Type B pancreatic cell (in vitro differentiated cells): ENCODE data around the gene VAT1L. TPM values are rescaled to one million over a fixed set of nuclear protein-coding genes. Genes with fewer than 3 reads are reported as not detected.
"Not testable (repeated sequence)": the region's sequence is repeated elsewhere in the genome, so short reads cannot be mapped to it uniquely, and the experiment has no call there.

Experiments
- DNase-seq: peaks from one replicate; pipeline ENCODE4 v3.0.0; 2021; ENCODE audit warnings: mixed read lengths; ENCODE audit not compliant: unreplicated experiment; ENCODE audit errors: extremely low spot score
- H3K27ac Mint-ChIP-seq: 2 replicates; pipeline ENCODE4 v1.8.0; 2021; ENCODE audit warnings: mild to moderate bottlenecking, mixed read lengths
- H3K27me3 Mint-ChIP-seq: 2 replicates; pipeline ENCODE4 v1.8.0; 2021; ENCODE audit warnings: mixed read lengths
- H3K36me3 Mint-ChIP-seq: 2 replicates; pipeline ENCODE4 v1.8.0; 2021; ENCODE audit warnings: mixed read lengths
- H3K4me1 Mint-ChIP-seq: one replicate; pipeline ENCODE4 v1.8.0; 2021; ENCODE audit warnings: mixed read lengths; ENCODE audit not compliant: unreplicated experiment
- H3K4me3 Mint-ChIP-seq: 2 replicates; pipeline ENCODE4 v1.8.0; 2021; ENCODE audit warnings: mild to moderate bottlenecking, mixed read lengths
- H3K9me3 Mint-ChIP-seq: 2 replicates; pipeline ENCODE4 v1.8.0; 2021; ENCODE audit warnings: mixed read lengths
- total RNA-seq: library from RNA; stranded (reverse); gene quantifications from 2 replicates; pipeline ENCODE4 v1.2.1, GENCODE V29; 2021; ENCODE audit warnings: low replicate concordance
- TF ChIP-seq, protein P1 (sequence below): fragments of 200-600 bp; sonication (generic); conservative IDR thresholded peaks from 2 replicates; pipeline ENCODE4 v1.5.0; 2021; ENCODE audit warnings: antibody characterized with exemption, mild to moderate bottlenecking

The VAT1L gene
- total RNA-seq, 1 donor from 2014 or later, result 12.4 TPM

DNA sequence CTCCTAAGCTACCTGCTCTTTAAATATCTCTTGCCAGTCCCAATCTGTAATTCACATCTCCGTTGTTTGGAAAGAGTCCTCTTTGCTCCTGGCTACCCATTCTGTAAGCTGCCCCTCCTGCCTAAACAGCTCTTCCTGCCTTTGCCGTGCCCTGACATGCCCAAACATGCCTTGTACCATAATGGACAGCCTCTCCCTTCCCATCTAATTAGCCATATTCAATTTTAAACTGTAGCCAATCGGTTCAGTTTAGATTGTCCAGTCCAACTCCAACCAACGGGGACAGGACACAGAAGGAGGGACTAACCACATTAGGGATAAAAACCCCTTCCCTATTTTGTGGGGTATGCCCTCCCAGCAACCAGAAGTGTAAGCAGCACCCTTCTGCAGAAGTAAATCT, 203.3 kb downstream of the VAT1L start:
- Mint-ChIP-seq H3K4me3 (no peak overlapping the region), H3K4me1 (peaks cover 26% of the 10 kb centered on the region), H3K9me3 (peaks cover 4% of the 10 kb centered on the region), H3K27me3 (no peaks in the 10 kb centered on the region), H3K36me3 (no peaks in the 10 kb centered on the region), H3K27ac (peak overlapping the region; percentile 32)
- no peak for DNase-seq
- TF ChIP-seq, protein P1, sequence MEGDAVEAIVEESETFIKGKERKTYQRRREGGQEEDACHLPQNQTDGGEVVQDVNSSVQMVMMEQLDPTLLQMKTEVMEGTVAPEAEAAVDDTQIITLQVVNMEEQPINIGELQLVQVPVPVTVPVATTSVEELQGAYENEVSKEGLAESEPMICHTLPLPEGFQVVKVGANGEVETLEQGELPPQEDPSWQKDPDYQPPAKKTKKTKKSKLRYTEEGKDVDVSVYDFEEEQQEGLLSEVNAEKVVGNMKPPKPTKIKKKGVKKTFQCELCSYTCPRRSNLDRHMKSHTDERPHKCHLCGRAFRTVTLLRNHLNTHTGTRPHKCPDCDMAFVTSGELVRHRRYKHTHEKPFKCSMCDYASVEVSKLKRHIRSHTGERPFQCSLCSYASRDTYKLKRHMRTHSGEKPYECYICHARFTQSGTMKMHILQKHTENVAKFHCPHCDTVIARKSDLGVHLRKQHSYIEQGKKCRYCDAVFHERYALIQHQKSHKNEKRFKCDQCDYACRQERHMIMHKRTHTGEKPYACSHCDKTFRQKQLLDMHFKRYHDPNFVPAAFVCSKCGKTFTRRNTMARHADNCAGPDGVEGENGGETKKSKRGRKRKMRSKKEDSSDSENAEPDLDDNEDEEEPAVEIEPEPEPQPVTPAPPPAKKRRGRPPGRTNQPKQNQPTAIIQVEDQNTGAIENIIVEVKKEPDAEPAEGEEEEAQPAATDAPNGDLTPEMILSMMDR, result no peak

DNA sequence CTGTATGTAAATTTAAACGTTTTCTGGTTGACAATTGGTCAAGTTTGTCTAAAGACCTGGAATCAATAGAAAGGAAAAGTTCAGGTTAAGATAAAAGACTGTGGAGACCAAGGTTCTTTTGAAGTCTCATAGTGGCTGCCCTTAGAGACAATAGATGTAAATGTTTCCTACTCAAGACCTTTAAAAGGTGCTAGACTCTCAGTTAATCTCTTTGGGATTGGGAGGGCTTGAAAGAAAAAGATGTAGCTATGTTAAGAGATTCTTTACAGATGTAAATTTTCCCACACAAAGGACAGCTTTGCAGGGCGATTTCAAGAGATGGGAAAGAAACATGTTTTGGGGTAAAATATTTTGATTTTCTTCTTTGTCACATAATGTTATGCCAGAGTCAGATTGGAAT, 204.0 kb downstream of the VAT1L start:
- H3K4me3 Mint-ChIP-seq, H3K9me3 Mint-ChIP-seq, DNase-seq, H3K36me3 Mint-ChIP-seq, H3K27me3 Mint-ChIP-seq: not testable (repeated sequence)
- Mint-ChIP-seq H3K4me1 (peaks cover 26% of the 10 kb centered on the region), H3K27ac (peak overlapping the region; percentile 4)

DNA sequence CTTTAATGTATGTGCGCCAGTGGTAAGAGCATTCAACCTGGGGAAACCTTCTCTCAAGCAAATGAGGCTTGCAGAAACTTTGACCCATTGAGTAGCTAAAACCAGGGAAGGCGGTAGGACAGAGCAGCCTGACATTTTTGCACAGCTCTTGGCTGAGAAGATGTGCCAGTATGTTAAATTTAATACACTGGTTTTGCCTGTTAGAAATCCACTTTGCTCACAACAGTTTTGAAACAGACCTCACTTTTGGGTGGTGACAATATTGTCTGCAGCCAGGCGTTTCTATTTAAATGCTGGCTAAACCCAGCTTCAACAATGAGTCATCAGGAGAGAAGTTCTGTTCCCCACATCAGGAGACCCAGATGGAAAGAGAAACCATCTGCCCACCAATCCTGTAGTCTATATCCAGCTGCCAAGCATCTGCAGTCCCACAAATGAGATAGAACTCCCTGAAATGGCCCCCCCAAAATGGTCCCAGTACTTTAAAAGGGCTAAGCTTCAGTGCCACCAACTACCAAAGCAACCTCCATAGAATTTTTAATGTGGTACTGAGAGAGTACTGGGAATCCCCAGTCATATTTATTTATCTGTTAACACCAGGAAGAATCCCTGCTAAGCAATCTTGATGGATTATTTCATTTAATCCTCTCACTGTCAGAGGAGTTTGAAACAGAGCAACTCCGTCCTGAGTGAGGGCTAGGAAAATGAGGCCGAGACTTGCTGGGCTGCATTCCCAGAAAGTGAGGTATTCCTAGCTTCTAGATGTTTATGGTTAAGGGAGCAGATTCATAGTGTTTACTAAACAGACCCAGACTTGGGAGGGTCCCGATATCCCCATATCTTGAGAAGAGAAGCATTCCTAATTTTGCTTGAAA, 205.0 kb downstream of the VAT1L start:
- DNase-seq, result no peak
- Mint-ChIP-seq H3K27ac (peak overlapping the region; percentile 75), H3K27me3 (no peaks in the 10 kb centered on the region), H3K9me3 (peaks cover 4% of the 10 kb centered on the region), H3K4me3 (peak overlapping the region; percentile 35), H3K4me1 (peaks cover 19% of the 10 kb centered on the region), H3K36me3 (no peaks in the 10 kb centered on the region)
- TF ChIP-seq, protein P1, result no peak

DNA sequence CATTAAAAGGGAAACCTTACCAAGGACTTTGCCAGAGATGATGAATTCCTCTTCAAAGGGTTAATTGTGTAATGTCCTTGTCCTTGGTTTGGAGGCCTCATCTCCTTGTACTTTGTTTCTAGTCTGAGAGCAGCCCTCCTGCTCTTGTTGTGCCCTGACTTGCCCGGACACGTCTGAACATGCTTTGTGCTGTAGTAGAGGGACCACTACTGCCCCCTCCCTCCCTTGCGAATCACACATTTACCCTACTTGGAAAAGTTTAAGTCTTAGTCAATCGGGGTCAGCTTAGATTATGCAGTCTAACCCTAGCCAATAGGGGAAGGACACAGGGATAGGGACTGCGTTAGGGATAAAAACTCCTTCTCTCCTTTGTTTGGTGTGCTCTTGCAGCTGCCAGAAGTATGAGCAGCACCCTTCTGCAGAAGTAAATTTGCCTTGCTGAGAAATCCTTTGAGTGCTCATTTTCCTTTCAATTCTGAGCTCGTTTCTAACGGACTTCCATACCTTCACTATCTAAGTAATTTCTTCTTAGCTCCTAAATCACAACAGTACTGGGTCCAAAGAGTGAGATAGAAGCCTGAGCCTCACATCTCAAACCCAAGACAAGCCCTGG, 207.6 kb downstream of the VAT1L start:
- Mint-ChIP-seq H3K27me3 (no peaks in the 10 kb centered on the region), H3K4me3 (no peak overlapping the region), H3K9me3 (peaks cover 4% of the 10 kb centered on the region), H3K27ac (no peak overlapping the region), H3K4me1 (peaks cover 19% of the 10 kb centered on the region), H3K36me3 (no peaks in the 10 kb centered on the region)
- DNase-seq, result no peak
- TF ChIP-seq, protein P1, result no peak

DNA sequence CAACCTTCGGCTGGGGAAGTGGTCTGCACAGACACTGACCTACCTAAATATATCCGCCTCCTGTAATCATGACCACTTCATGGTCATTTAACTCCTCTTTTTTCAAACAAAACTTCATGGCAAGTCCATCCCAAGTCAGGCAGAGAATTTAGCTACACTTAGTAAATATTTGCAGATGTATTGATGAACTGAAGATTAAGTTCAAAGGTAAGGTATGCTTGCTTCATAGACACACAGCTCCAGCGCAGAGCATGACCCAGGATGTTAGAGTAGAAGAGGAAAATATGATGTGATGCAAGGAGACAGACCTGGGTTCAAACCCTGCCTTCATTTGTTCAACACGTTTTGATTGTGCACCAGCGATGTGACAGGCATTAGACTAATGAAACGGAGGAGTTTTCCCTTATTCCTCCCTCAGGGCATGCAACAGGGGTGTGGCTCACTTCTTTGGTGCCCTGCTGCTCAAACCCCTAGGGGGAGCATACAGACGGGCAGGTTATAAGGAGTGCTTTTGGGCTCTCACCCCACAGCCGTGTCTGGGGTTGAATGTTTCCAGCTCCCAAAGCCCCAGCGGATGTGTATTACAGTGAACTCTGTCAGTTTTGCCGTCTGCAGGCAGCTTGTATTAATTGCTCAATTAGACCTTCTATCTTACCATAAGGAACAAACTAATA, 210.1 kb downstream of the VAT1L start:
- H3K27me3 Mint-ChIP-seq, result no peaks in the 10 kb centered on the region
- no peak overlapping the region for H3K4me3 Mint-ChIP-seq
- no peak overlapping the region for H3K27ac Mint-ChIP-seq
- no peaks in the 10 kb centered on the region for H3K36me3 Mint-ChIP-seq
- H3K9me3 Mint-ChIP-seq, result peaks cover 3% of the 10 kb centered on the region
- DNase-seq, result no peak
- TF ChIP-seq, protein P1, result no peak
- peaks cover 7% of the 10 kb centered on the region for H3K4me1 Mint-ChIP-seq
